CD4-positive, alpha-beta T cell treated with Interleukin-12 subunit alpha and Interleukin-12 subunit beta, for 1 hour (primary cell): ENCODE data around the gene PIWIL4.
"Not testable (repeated sequence)": the region's sequence is repeated elsewhere in the genome, so short reads cannot be mapped to it uniquely, and the experiment has no call there.

Experiments
- DNase-seq: peaks from one replicate; pipeline ENCODE4 v3.0.0-alpha.2; 2020

The PIWIL4 gene

GRCh38 chr11:94639901-94640721 lies 72.9 kb downstream of the PIWIL4 start:
- no peak for DNase-seq

GRCh38 chr11:94641167-94641761 lies 74.1 kb downstream of the PIWIL4 start:
- no peak for DNase-seq

- DNase-seq, result not testable (repeated sequence)
Measured at GRCh38 chr11:94643186-94643585, 76.0 kb downstream of the PIWIL4 start.

- DNase-seq, result no peak
Measured at GRCh38 chr11:94647926-94648325, 80.8 kb downstream of the PIWIL4 start.

- DNase-seq, result no peak
Measured at GRCh38 chr11:94648789-94649188, 81.6 kb downstream of the PIWIL4 start.

GRCh38 chr11:94649254-94649653 lies 82.1 kb downstream of the PIWIL4 start:
- DNase-seq, result no peak

- DNase-seq, result no peak
Measured at GRCh38 chr11:94649964-94650623, 82.9 kb downstream of the PIWIL4 start.

- no peak for DNase-seq
Measured at GRCh38 chr11:94650756-94651155, 83.6 kb downstream of the PIWIL4 start.

GRCh38 chr11:94652735-94653284 lies 85.6 kb downstream of the PIWIL4 start:
- DNase-seq, result no peak

GRCh38 chr11:94653561-94653960 lies 86.4 kb downstream of the PIWIL4 start:
- no peak for DNase-seq

- no peak for DNase-seq
Measured at GRCh38 chr11:94654201-94654600, 87.0 kb downstream of the PIWIL4 start.

GRCh38 chr11:94655291-94655690 lies 88.1 kb downstream of the PIWIL4 start:
- DNase-seq, result no peak

GRCh38 chr11:94655956-94656355 lies 88.8 kb downstream of the PIWIL4 start:
- DNase-seq, result no peak

GRCh38 chr11:94656968-94657367 lies 89.8 kb downstream of the PIWIL4 start:
- DNase-seq, result no peak

- no peak for DNase-seq
Measured at GRCh38 chr11:94657629-94658028, 90.5 kb downstream of the PIWIL4 start.

GRCh38 chr11:94658386-94658785 lies 91.2 kb downstream of the PIWIL4 start:
- DNase-seq, result no peak

- no peak for DNase-seq
Measured at GRCh38 chr11:94658888-94659287, 91.7 kb downstream of the PIWIL4 start.

GRCh38 chr11:94661444-94661843 lies 94.3 kb downstream of the PIWIL4 start:
- DNase-seq, result no peak

- DNase-seq, result no peak
Measured at GRCh38 chr11:94662065-94662779, 95.1 kb downstream of the PIWIL4 start.

- no peak for DNase-seq
Measured at GRCh38 chr11:94662846-94663390, 95.8 kb downstream of the PIWIL4 start.

- DNase-seq, result no peak
Measured at GRCh38 chr11:94664346-94664745, 97.2 kb downstream of the PIWIL4 start.

GRCh38 chr11:94665116-94665659 lies 98.0 kb downstream of the PIWIL4 start:
- DNase-seq, result no peak
